WTC11 (cell line): ENCODE data around the gene PPM1L. TPM values are rescaled to one million over a fixed set of nuclear protein-coding genes. Genes with fewer than 3 reads are reported as not detected.
A peak's percentile ranks its signal among the peaks of the same experiment; 100 is the strongest.

Experiments
- ATAC-seq: fragments of 200-7000 bp; cut with Tn5 transposase; 2 replicates; pipeline ENCODE4 v1.10.0; 2021; ENCODE audit warnings: mild to moderate bottlenecking, moderate library complexity
- CTCF ChIA-PET: fragments of 300-600 bp; sonication (Branson Sonifier 250); formaldehyde crosslinking; loops from one replicate; lab custom pipeline; 2021; ENCODE audit warnings: antibody characterized with exemption; lab: Charles Lee
- POLR2A ChIA-PET: fragments of 350-600 bp; sonication (Branson Sonifier 250); formaldehyde crosslinking; loops from one replicate; lab custom pipeline; 2021; ENCODE audit warnings: antibody characterized with exemption; lab: Charles Lee
- DNase-seq: peaks from one replicate; pipeline ENCODE4 v3.0.0; 2021; ENCODE audit warnings: low spot score
- H3K27ac Mint-ChIP-seq: 2 replicates; pipeline ENCODE4 v1.8.0; 2021; ENCODE audit warnings: mixed read lengths
- H3K27me3 Mint-ChIP-seq: 2 replicates; pipeline ENCODE4 v1.8.0; 2021; ENCODE audit warnings: low read depth, mild to moderate bottlenecking, moderate library complexity, mixed read lengths
- H3K36me3 Mint-ChIP-seq: 2 replicates; pipeline ENCODE4 v1.8.0; 2021; ENCODE audit warnings: mixed read lengths
- H3K4me1 Mint-ChIP-seq: 2 replicates; pipeline ENCODE4 v1.8.0; 2022; ENCODE audit warnings: mixed read lengths
- H3K4me3 Mint-ChIP-seq: 2 replicates; pipeline ENCODE4 v1.8.0; 2021; ENCODE audit warnings: mild to moderate bottlenecking, moderate library complexity, mixed read lengths
- H3K9me3 Mint-ChIP-seq: 2 replicates; pipeline ENCODE4 v1.8.0; 2021; ENCODE audit warnings: mixed read lengths
- ARID4B ChIP-seq: sonication (generic); formaldehyde crosslinking; IDR thresholded peaks from 2 replicates; pipeline ENCODE4 v1.8.0; 2023; ENCODE audit warnings: missing genetic modification reagents, mild to moderate bottlenecking, borderline replicate concordance
- CDX4 ChIP-seq: fragments of 250-450 bp; sonication (Bioruptor Pico); IDR thresholded peaks from 2 replicates; pipeline ENCODE4 v1.9.0; 2021; ENCODE audit warnings: moderate library complexity, mild to moderate bottlenecking, inconsistent platforms, borderline replicate concordance
- EMX1 ChIP-seq: fragments of 250-450 bp; sonication (Bioruptor Pico); IDR thresholded peaks from 2 replicates; pipeline ENCODE4 v1.8.0; 2021; ENCODE audit warnings: mild to moderate bottlenecking
- GABPB1 ChIP-seq: sonication (generic); formaldehyde crosslinking; IDR thresholded peaks from 2 replicates; pipeline ENCODE4 v1.8.1; 2023; ENCODE audit warnings: mild to moderate bottlenecking, missing genetic modification reagents
- JUN ChIP-seq: sonication (generic); formaldehyde crosslinking; IDR thresholded peaks from 2 replicates; pipeline ENCODE4 v1.8.0; 2023; ENCODE audit warnings: mild to moderate bottlenecking, missing genetic modification reagents
- MLX ChIP-seq: sonication (generic); formaldehyde crosslinking; IDR thresholded peaks from 2 replicates; pipeline ENCODE4 v1.8.1; 2023; ENCODE audit warnings: mild to moderate bottlenecking, missing genetic modification reagents, moderate library complexity
- NFE2L1 ChIP-seq: sonication (generic); formaldehyde crosslinking; IDR thresholded peaks from 2 replicates; pipeline ENCODE4 v1.8.1; 2023; ENCODE audit warnings: missing genetic modification reagents
- NFYB ChIP-seq: sonication (generic); formaldehyde crosslinking; conservative IDR thresholded peaks from 2 replicates; pipeline ENCODE4 v1.8.0; 2022; ENCODE audit warnings: low read depth, missing genetic modification reagents
- NR2C2 ChIP-seq: sonication (generic); formaldehyde crosslinking; IDR thresholded peaks from 2 replicates; pipeline ENCODE4 v1.8.0; 2022; ENCODE audit warnings: mild to moderate bottlenecking, missing genetic modification reagents
- OVOL2 ChIP-seq: fragments of 250-450 bp; sonication (Bioruptor Pico); IDR thresholded peaks from 2 replicates; pipeline ENCODE4 v1.9.0; 2021; ENCODE audit warnings: mild to moderate bottlenecking, borderline replicate concordance
- PREB ChIP-seq: sonication (generic); formaldehyde crosslinking; IDR thresholded peaks from 2 replicates; pipeline ENCODE4 v1.8.1; 2022; ENCODE audit warnings: mild to moderate bottlenecking, missing genetic modification reagents, moderate library complexity, borderline replicate concordance
- RORB ChIP-seq: fragments of 250-450 bp; sonication (Bioruptor Pico); IDR thresholded peaks from 2 replicates; pipeline ENCODE4 v1.9.0; 2021; ENCODE audit warnings: mild to moderate bottlenecking
- USF1 ChIP-seq: sonication (generic); formaldehyde crosslinking; IDR thresholded peaks from 2 replicates; pipeline ENCODE4 v1.8.0; 2022; ENCODE audit warnings: mild to moderate bottlenecking, missing genetic modification reagents
- ZMAT4 ChIP-seq: fragments of 250-450 bp; sonication (Bioruptor Pico); IDR thresholded peaks from 2 replicates; pipeline ENCODE4 v1.9.0; 2021; ENCODE audit warnings: mild to moderate bottlenecking
- ZNF232 ChIP-seq: sonication (generic); formaldehyde crosslinking; IDR thresholded peaks from 2 replicates; pipeline ENCODE4 v1.8.0; 2022; ENCODE audit warnings: mild to moderate bottlenecking, missing genetic modification reagents
- ZNF263 ChIP-seq: sonication (generic); formaldehyde crosslinking; IDR thresholded peaks from 2 replicates; pipeline ENCODE4 v1.8.1; 2022; ENCODE audit warnings: low read depth, mild to moderate bottlenecking, moderate library complexity, missing genetic modification reagents
- total RNA-seq: library from RNA; stranded (reverse); gene quantifications from 3 replicates; pipeline ENCODE4 v1.2.3, GENCODE V29; 2021
- TF ChIP-seq, protein P1 (sequence below): sonication (generic); formaldehyde crosslinking; IDR thresholded peaks from 2 replicates; pipeline ENCODE4 v1.8.0; 2022; ENCODE audit warnings: missing genetic modification reagents
- TF ChIP-seq, protein P2 (sequence below): sonication (generic); formaldehyde crosslinking; IDR thresholded peaks from 2 replicates; pipeline ENCODE4 v1.8.1; 2023; ENCODE audit warnings: mild to moderate bottlenecking, missing genetic modification reagents, borderline replicate concordance

Gene PPM1L
- total RNA-seq, 1 experiment from 2014 or later: 18.1 TPM

DNA sequence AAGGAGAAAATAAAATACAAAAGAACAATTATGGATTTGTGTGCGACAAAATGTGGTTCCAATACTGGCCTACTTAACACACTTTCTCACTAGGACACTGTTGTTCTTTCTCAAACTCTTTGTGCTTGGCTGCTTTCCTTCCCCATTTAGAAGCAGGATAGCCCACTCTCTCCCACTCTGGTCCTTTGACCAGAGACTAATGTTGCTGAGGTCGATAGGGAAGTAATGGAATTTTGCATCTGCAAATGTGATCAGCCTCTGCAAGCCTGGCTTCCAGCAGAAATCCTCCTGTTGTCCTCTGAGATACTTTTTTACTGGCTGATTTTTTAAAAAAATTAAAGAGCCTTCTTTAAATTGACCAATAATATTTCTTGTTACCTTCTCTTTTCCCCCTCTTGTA is 71.0 kb downstream of the PPM1L start (continued):
- TF ChIP-seq, protein P1, sequence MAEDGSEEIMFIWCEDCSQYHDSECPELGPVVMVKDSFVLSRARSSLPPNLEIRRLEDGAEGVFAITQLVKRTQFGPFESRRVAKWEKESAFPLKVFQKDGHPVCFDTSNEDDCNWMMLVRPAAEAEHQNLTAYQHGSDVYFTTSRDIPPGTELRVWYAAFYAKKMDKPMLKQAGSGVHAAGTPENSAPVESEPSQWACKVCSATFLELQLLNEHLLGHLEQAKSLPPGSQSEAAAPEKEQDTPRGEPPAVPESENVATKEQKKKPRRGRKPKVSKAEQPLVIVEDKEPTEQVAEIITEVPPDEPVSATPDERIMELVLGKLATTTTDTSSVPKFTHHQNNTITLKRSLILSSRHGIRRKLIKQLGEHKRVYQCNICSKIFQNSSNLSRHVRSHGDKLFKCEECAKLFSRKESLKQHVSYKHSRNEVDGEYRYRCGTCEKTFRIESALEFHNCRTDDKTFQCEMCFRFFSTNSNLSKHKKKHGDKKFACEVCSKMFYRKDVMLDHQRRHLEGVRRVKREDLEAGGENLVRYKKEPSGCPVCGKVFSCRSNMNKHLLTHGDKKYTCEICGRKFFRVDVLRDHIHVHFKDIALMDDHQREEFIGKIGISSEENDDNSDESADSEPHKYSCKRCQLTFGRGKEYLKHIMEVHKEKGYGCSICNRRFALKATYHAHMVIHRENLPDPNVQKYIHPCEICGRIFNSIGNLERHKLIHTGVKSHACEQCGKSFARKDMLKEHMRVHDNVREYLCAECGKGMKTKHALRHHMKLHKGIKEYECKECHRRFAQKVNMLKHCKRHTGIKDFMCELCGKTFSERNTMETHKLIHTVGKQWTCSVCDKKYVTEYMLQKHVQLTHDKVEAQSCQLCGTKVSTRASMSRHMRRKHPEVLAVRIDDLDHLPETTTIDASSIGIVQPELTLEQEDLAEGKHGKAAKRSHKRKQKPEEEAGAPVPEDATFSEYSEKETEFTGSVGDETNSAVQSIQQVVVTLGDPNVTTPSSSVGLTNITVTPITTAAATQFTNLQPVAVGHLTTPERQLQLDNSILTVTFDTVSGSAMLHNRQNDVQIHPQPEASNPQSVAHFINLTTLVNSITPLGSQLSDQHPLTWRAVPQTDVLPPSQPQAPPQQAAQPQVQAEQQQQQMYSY (CRISPR knock-in tag): no peak
- no peak for TF ChIP-seq NFYB (CRISPR knock-in tag)
- no peak for TF ChIP-seq EMX1 (CRISPR knock-in tag)
- no peak for TF ChIP-seq GABPB1 (CRISPR knock-in tag)
- TF ChIP-seq USF1 (CRISPR knock-in tag): no peak
- no peak for TF ChIP-seq NFE2L1 (CRISPR knock-in tag)
- no peak for TF ChIP-seq RORB
- no peak for TF ChIP-seq ZNF232 (CRISPR knock-in tag)
- no peak for TF ChIP-seq ZNF263 (CRISPR knock-in tag)
- TF ChIP-seq CDX4: no peak
- TF ChIP-seq NR2C2 (CRISPR knock-in tag): no peak
- TF ChIP-seq OVOL2 (CRISPR knock-in tag): no peak
- TF ChIP-seq MLX (CRISPR knock-in tag): no peak
- no peak for TF ChIP-seq ARID4B (CRISPR knock-in tag)

DNA sequence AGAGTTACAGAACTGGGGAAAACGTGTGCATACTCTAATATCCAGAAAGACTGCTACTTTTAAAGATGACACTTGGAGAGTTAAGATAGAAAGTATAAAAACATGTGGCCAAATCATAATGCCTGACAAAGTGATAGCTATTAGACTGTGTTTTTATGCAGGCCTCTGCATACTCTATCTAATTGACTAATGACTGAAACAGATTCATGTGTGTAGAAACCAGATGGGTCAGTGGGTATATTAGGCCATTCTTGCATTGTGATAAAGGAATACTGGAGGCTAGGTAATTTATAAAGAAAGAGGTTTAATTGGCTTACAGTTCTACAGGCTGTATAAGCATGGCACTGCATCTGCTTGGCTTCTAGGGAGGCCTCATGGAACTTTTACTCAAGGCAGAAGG is 71.5 kb downstream of the PPM1L start:
- ChIA-PET POLR2A (no interaction called here), CTCF (no interaction called here)
- ATAC-seq (no peak), DNase-seq (no peak)
- TF ChIP-seq, protein P2, sequence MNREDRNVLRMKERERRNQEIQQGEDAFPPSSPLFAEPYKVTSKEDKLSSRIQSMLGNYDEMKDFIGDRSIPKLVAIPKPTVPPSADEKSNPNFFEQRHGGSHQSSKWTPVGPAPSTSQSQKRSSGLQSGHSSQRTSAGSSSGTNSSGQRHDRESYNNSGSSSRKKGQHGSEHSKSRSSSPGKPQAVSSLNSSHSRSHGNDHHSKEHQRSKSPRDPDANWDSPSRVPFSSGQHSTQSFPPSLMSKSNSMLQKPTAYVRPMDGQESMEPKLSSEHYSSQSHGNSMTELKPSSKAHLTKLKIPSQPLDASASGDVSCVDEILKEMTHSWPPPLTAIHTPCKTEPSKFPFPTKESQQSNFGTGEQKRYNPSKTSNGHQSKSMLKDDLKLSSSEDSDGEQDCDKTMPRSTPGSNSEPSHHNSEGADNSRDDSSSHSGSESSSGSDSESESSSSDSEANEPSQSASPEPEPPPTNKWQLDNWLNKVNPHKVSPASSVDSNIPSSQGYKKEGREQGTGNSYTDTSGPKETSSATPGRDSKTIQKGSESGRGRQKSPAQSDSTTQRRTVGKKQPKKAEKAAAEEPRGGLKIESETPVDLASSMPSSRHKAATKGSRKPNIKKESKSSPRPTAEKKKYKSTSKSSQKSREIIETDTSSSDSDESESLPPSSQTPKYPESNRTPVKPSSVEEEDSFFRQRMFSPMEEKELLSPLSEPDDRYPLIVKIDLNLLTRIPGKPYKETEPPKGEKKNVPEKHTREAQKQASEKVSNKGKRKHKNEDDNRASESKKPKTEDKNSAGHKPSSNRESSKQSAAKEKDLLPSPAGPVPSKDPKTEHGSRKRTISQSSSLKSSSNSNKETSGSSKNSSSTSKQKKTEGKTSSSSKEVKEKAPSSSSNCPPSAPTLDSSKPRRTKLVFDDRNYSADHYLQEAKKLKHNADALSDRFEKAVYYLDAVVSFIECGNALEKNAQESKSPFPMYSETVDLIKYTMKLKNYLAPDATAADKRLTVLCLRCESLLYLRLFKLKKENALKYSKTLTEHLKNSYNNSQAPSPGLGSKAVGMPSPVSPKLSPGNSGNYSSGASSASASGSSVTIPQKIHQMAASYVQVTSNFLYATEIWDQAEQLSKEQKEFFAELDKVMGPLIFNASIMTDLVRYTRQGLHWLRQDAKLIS: no peak
- TF ChIP-seq JUN (CRISPR knock-in tag) (no peak), PREB (no peak), ZMAT4 (CRISPR knock-in tag) (no peak)
- Mint-ChIP-seq H3K27ac (0 out of 2 replicates have a peak overlapping the region, but pooled peaks have one; percentile 66), H3K27me3 (no peaks in the 10 kb centered on the region), H3K4me1 (peaks cover 23% of the 10 kb centered on the region), H3K36me3 (no peaks in the 10 kb centered on the region), H3K9me3 (peaks cover 5% of the 10 kb centered on the region; the same call in 1 of the 2 replicates), H3K4me3 (no peak overlapping the region)
